ENCODE results near the gene N4BP3. TPM values are rescaled to one million over a fixed set of nuclear protein-coding genes. Genes with fewer than 3 reads are reported as not detected.

N4BP3 gene
- total and polyA plus RNA-seq, 2 of the 13 experiments (the other 11 are each of a cell fraction or from before 2014, with no cell fraction given) = 0.13 TPM; not detected in 1

DNA sequence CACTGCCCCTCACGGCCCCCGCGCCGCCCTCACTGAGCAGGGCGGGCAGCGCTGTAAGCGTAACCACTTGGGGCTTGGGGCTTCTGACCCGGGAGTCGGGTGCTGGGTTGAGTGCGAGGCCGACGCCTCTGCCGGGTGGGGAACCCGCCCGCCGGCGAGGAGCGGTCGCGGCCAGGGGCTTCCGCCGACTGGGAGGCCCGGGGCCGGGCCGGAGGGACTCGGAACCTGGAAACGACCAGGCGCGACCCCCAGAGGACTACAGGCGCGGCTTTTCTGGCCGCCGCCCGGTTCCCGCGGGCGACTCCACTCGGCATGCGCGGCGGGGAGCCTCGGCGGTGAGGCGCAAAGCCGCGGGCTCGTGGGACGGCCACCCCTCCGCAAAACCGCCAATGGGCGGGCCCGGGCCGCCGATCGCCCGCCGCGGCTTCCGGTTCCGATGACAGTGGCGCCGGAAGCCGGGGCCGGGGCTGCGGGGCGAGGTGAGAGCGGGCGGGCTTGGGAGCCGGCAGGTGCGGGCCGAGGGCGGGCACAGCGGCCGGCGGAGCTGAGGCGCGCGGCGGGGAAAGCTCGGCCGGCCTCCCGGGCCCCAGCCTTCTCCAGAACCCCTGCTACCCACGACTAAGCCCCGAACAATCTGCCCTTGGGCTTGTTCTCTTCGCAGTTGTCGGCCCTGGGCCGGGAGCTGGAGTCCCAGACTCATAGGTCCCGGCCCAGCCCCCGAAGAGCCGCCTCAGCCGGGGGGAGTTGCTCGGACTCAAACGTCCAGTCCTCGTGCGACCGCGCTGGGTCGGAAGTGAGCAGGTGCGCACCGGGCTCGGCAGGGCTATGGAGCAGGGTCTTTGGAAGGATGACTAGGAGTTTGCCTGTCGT lies 17.5 kb downstream of the N4BP3 start, which contains the start of gene RMND5B (continued):
- peak; percentile 68 for TF ChIP-seq YY1 (IDR thresholded peaks at IDR 0.05; ENCODE audit: insufficient read depth, insufficient replicate concordance, low read depth, low read length)
- TF ChIP-seq ZNF816 (CRISPR knock-in tag; IDR thresholded peaks at IDR 0.05; ENCODE audit: borderline replicate concordance) = peak; percentile 95; the same call in 1 of the 2 replicates
- TF ChIP-seq GLMP (CRISPR knock-in tag; IDR thresholded peaks at IDR 0.05; ENCODE audit: borderline replicate concordance) = no peak
- no peak for TF ChIP-seq ZNF570 (CRISPR knock-in tag; IDR thresholded peaks at IDR 0.05; ENCODE audit: borderline replicate concordance)
- peak; percentile 88 for TF ChIP-seq TFDP2 (CRISPR knock-in tag; IDR thresholded peaks at IDR 0.05)
- peak; percentile 57 to 60; a peak in 1 of 4 replicates for TF ChIP-seq HMGXB4 (CRISPR knock-in tag; IDR thresholded peaks at IDR 0.05; ENCODE audit: borderline replicate concordance in 1 of 2, low read depth in 1 of 2)
- TF ChIP-seq ZSCAN29 (CRISPR knock-in tag; conservative IDR thresholded peaks at IDR 0.05) = peak; percentile 62; the same call in 1 of the 2 replicates
- TF ChIP-seq ZNF282 (IDR thresholded peaks at IDR 0.05; ENCODE audit: partially characterized antibody) = no peak
- peak; percentile 77; the same call in 1 of the 2 replicates for TF ChIP-seq ATF7-NPFF (CRISPR knock-in tag; IDR thresholded peaks at IDR 0.05; ENCODE audit: low read depth)
- no peak for TF ChIP-seq HMGXB3 (CRISPR knock-in tag; IDR thresholded peaks at IDR 0.05; ENCODE audit: borderline replicate concordance)
- TF ChIP-seq HNRNPLL (IDR thresholded peaks at IDR 0.05; ENCODE audit: low read depth, low read length, poor library complexity, severe bottlenecking) = peak; percentile 98
- peak; percentile 77; the same call in 1 of the 2 replicates for TF ChIP-seq ZNF343 (CRISPR knock-in tag; IDR thresholded peaks at IDR 0.05)
- TF ChIP-seq HMG20B (CRISPR knock-in tag; conservative IDR thresholded peaks at IDR 0.05) = no peak
- no peak for TF ChIP-seq FOXO1 (CRISPR knock-in tag; IDR thresholded peaks at IDR 0.05)
- TF ChIP-seq IRF9 (CRISPR knock-in tag; IDR thresholded peaks at IDR 0.05; ENCODE audit: borderline replicate concordance) = no peak; the same call in 1 of the 2 replicates
- no peak for TF ChIP-seq MYNN (CRISPR knock-in tag; IDR thresholded peaks at IDR 0.05; ENCODE audit: low read depth)
